Panc1 (cell line): ENCODE data around the gene CXCR3. TPM values are rescaled to one million over a fixed set of nuclear protein-coding genes. Genes with fewer than 3 reads are reported as not detected.
"Not testable (repeated sequence)": the region's sequence is repeated elsewhere in the genome, so short reads cannot be mapped to it uniquely, and the experiment has no call there.

Experiments
- ATAC-seq: fragments of 200-7000 bp; cut with Tn5 transposase; 2 replicates; pipeline ENCODE4 v1.9.1; 2020; ENCODE audit warnings: mild to moderate bottlenecking, moderate library complexity
- BruUV-seq: library from RNA; stranded (reverse); fragments of 400-500 nt; replicated peaks from 2 replicates; lab custom pipeline; 2021; lab: Mats Ljungman, UMichigan
- CTCF ChIA-PET: fragments of 300-600 bp; sonication (Branson Sonifier 250); formaldehyde crosslinking; loops from one replicate; lab custom pipeline; 2022; ENCODE audit warnings: antibody characterized with exemption; lab: Charles Lee
- POLR2A ChIA-PET: fragments of 300-600 bp; sonication (Branson Sonifier 250); formaldehyde crosslinking; loops from one replicate; lab custom pipeline; 2022; ENCODE audit warnings: antibody characterized with exemption; lab: Charles Lee
- DNase-seq: peaks from one replicate; pipeline ENCODE4 v3.0.0-alpha.2; 2010; ENCODE audit warnings: low read depth, low spot score
- H3K27ac ChIP-seq: 2 replicates; pipeline ENCODE4 v1.5.1; 2011; ENCODE audit warnings: mild to moderate bottlenecking, low read length, inconsistent platforms
- H3K27me3 ChIP-seq: fragments of 200-500 bp; sonication (Bioruptor generic); 2 replicates; pipeline ENCODE4 v1.6.0; 2014; ENCODE audit warnings: low read length, inconsistent platforms; ENCODE audit not compliant: control insufficient read depth, insufficient read depth
- H3K36me3 ChIP-seq: fragments of 200-500 bp; sonication (Bioruptor generic); 2 replicates; pipeline ENCODE4 v1.5.1; 2014; ENCODE audit warnings: inconsistent platforms, mild to moderate bottlenecking, low read length, moderate library complexity; ENCODE audit not compliant: control insufficient read depth, insufficient read depth
- H3K4me1 ChIP-seq: 2 replicates; pipeline ENCODE4 v1.5.1; 2011; ENCODE audit warnings: inconsistent platforms, mild to moderate bottlenecking, low read length, moderate library complexity; ENCODE audit not compliant: control insufficient read depth, insufficient read depth
- H3K4me3 ChIP-seq, 2 experiments: 2 replicates each; pipeline ENCODE4 v1.5.1; 2011 to 2012; ENCODE audit warnings: low read depth in 2 of 2, low read length in 2 of 2, mild to moderate bottlenecking in 2 of 2, inconsistent platforms in 1 of 2, moderate library complexity in 1 of 2
- H3K9me3 ChIP-seq: fragments of 200-500 bp; sonication (Bioruptor generic); 2 replicates; pipeline ENCODE4 v1.5.1; 2014; ENCODE audit warnings: low read depth, mild to moderate bottlenecking, inconsistent platforms, low read length, moderate library complexity; ENCODE audit not compliant: control insufficient read depth, insufficient read depth
- CTCF ChIP-seq: fragments of 450-650 bp; IDR thresholded peaks from 2 replicates; pipeline ENCODE4 v1.5.1; 2017; ENCODE audit warnings: mild to moderate bottlenecking
- POLR2AphosphoS5 ChIP-seq: IDR thresholded peaks from 2 replicates; pipeline ENCODE4 v1.6.1; 2012; ENCODE audit warnings: mild to moderate bottlenecking, low read depth, low read length, moderate library complexity
- REST ChIP-seq, 2 experiments: IDR thresholded peaks; 2 replicates each; pipeline ENCODE4 v1.6.1; 2011 to 2012; ENCODE audit warnings: low read depth in 2 of 2, control low read depth in 1 of 2, low read length in 1 of 2, mild to moderate bottlenecking in 1 of 2, moderate library complexity in 1 of 2; ENCODE audit not compliant: insufficient read depth in 1 of 2
- SIN3A ChIP-seq: IDR thresholded peaks from 2 replicates; pipeline ENCODE4 v1.6.1; 2012; ENCODE audit warnings: low read depth, mild to moderate bottlenecking, low read length, moderate library complexity, borderline replicate concordance; ENCODE audit not compliant: insufficient read depth
- TCF7L2 ChIP-seq: IDR thresholded peaks from 2 replicates; pipeline ENCODE4 v1.6.1; 2011; ENCODE audit warnings: mild to moderate bottlenecking, low read depth, low read length, inconsistent platforms
- in situ Hi-C: cut with HindIII; loops from 2 replicates; pipeline ENCODE4 v1.10.0; 2016; ENCODE audit warnings: low sequenced_read_pairs, low pct_unique_long_range_greater_than_20kb
- intact Hi-C: fragments of 100-400 bp; cut with micrococcal nuclease; formaldehyde crosslinking; loops from one replicate; pipeline ENCODE4 v1.10.0; 2022; ENCODE audit not compliant: unreplicated experiment
- total RNA-seq: library from RNA; stranded (reverse); gene quantifications from one replicate; pipeline ENCODE4 v1.2.1, GENCODE V29; 2021; ENCODE audit not compliant: unreplicated experiment

The CXCR3 gene
- total RNA-seq, 1 experiment from 2014 or later = not detected

GRCh38 chrX:71577682-71578081, 40.6 kb downstream of the CXCR3 start:
- Histone ChIP-seq H3K9me3 (no peaks in the 10 kb centered on the region), H3K4me1 (no peaks in the 10 kb centered on the region), H3K36me3 (peaks cover 29% of the 10 kb centered on the region), H3K27ac (no peak overlapping the region), H3K27me3 (no peaks in the 10 kb centered on the region), H3K4me3 (no peak overlapping the region)
- no peak for TF ChIP-seq CTCF
- TF ChIP-seq TCF7L2 = no peak
- TF ChIP-seq POLR2AphosphoS5 = no peak
- no peak for TF ChIP-seq REST (IDR thresholded peaks at IDR 0.05; ENCODE audit: insufficient read depth in 1 of 2, low read depth in 2 of 2, low read length in 1 of 2)
- TF ChIP-seq SIN3A = no peak
- BruUV-seq = no TSS peak
- intact Hi-C loops (no loop called here), in situ Hi-C loops (no loop called here)
- CTCF ChIA-PET = no interaction called here
- DNase-seq = no peak
- ATAC-seq = no peak
- POLR2A ChIA-PET = interaction anchor here (0.7 kb wide), 1 partner anchor 10 kb away, joined by 5 read pairs; no protein-coding TSS in a partner anchor

- Histone ChIP-seq H3K27me3 (no peaks in the 10 kb centered on the region), H3K9me3 (no peaks in the 10 kb centered on the region), H3K36me3 (peaks cover 38% of the 10 kb centered on the region), H3K4me3 (no peak overlapping the region), H3K27ac (no peak overlapping the region), H3K4me1 (no peaks in the 10 kb centered on the region)
- ChIA-PET POLR2A (no interaction called here), CTCF (no interaction called here)
- intact Hi-C loops (no loop called here), in situ Hi-C loops (no loop called here)
- no peak for TF ChIP-seq POLR2AphosphoS5
- no peak for TF ChIP-seq TCF7L2
- TF ChIP-seq SIN3A = no peak
- TF ChIP-seq REST (IDR thresholded peaks at IDR 0.05; ENCODE audit: insufficient read depth in 1 of 2, low read depth in 2 of 2, low read length in 1 of 2) = no peak
- no peak for TF ChIP-seq CTCF
- ATAC-seq (no peak), DNase-seq (no peak)
- no TSS peak for BruUV-seq
Measured at GRCh38 chrX:71573590-71573989, 44.7 kb downstream of the CXCR3 start.

- CTCF ChIA-PET, H3K27me3 ChIP-seq, ATAC-seq, POLR2A ChIA-PET, BruUV-seq, H3K4me3 ChIP-seq, DNase-seq, intact Hi-C loops, H3K27ac ChIP-seq, H3K4me1 ChIP-seq, H3K9me3 ChIP-seq, in situ Hi-C loops: not testable (repeated sequence)
- H3K36me3 ChIP-seq = peaks cover 47% of the 10 kb centered on the region
Measured at GRCh38 chrX:71571390-71571789, 46.9 kb downstream of the CXCR3 start.
